HFFc6 (cell line): Measurements from ENCODE around the gene CAPZA1. TPM values are rescaled to one million over a fixed set of nuclear protein-coding genes. Genes with fewer than 3 reads are reported as not detected.

Experiments
- DNase-seq: peaks from one replicate; pipeline ENCODE4 v3.0.0-alpha.2; 2018
- H3K27ac Mint-ChIP-seq: 2 replicates; pipeline ENCODE4 v1.8.0; 2020; ENCODE audit warnings: mild to moderate bottlenecking, mixed read lengths
- H3K27me3 Mint-ChIP-seq: 2 replicates; pipeline ENCODE4 v1.8.0; 2021; ENCODE audit warnings: mild to moderate bottlenecking, moderate library complexity, mixed read lengths; ENCODE audit not compliant: insufficient read depth
- H3K36me3 Mint-ChIP-seq: 2 replicates; pipeline ENCODE4 v1.8.0; 2021; ENCODE audit warnings: low read depth, mixed read lengths
- H3K4me1 Mint-ChIP-seq: 2 replicates; pipeline ENCODE4 v1.8.0; 2020; ENCODE audit warnings: low read depth, mixed read lengths
- H3K4me3 Mint-ChIP-seq: 2 replicates; pipeline ENCODE4 v1.8.0; 2020; ENCODE audit warnings: mild to moderate bottlenecking, moderate library complexity, mixed read lengths
- H3K9me3 Mint-ChIP-seq: 2 replicates; pipeline ENCODE4 v1.8.0; 2020; ENCODE audit warnings: mild to moderate bottlenecking, mixed read lengths
- CTCF ChIP-seq: fragments of 200-600 bp; sonication (generic); IDR thresholded peaks from 2 replicates; pipeline ENCODE4 v1.5.0; 2021; ENCODE audit warnings: antibody characterized with exemption, mild to moderate bottlenecking
- total RNA-seq, 6 experiments: library from RNA; stranded (reverse); fragmentation: NEBNext Ultra II Directional; extraction: Animal tissue kit (Norgen Biotek cat#: 25700); gene quantifications; 2 replicates in 1 of 6; 3 replicates in 5 of 6; pipeline ENCODE4 v1.2.3, GENCODE V29; 2021

The CAPZA1 gene
- total RNA-seq, 6 experiments from 2014 or later, result 230 to 293 (median 265) TPM

GRCh38 chr1:112706505-112707220 lies 87.0 kb downstream of the CAPZA1 start, which contains the start of gene RHOC:
Gene RHOC (minus strand): TSS chr1:112707127. CDS start chr1:112703799, 3,328 bp downstream.
- H3K4me1 Mint-ChIP-seq, result peaks cover 50% of the 10 kb centered on the region
- TF ChIP-seq CTCF, result no peak
- H3K4me3 Mint-ChIP-seq, result peak within 1 kb of the TSS; percentile 92
- peaks cover 7% of the 10 kb centered on the region for H3K27me3 Mint-ChIP-seq
- peak within 1 kb of the TSS; percentile 93 for H3K27ac Mint-ChIP-seq
- H3K36me3 Mint-ChIP-seq, result peaks cover 17% of the 10 kb centered on the region
- no peak for DNase-seq
- no peaks in the 10 kb centered on the region for H3K9me3 Mint-ChIP-seq

- TF ChIP-seq CTCF, result peak; percentile 90
- Mint-ChIP-seq H3K36me3 (peaks cover 9% of the 10 kb centered on the region), H3K27ac (peak overlapping the region; percentile 8), H3K4me3 (peak overlapping the region; percentile 92), H3K9me3 (no peaks in the 10 kb centered on the region), H3K4me1 (peaks cover 43% of the 10 kb centered on the region), H3K27me3 (peaks cover 6% of the 10 kb centered on the region)
- DNase-seq, result peak; percentile 77
These were observed 87.8 kb downstream of the CAPZA1 start for GRCh38 chr1:112707221-112708001.

GRCh38 chr1:112708002-112708448 lies 88.4 kb downstream of the CAPZA1 start:
- DNase-seq, result no peak
- Mint-ChIP-seq H3K4me3 (peak overlapping the region; percentile 92), H3K27me3 (peaks cover 6% of the 10 kb centered on the region), H3K9me3 (no peaks in the 10 kb centered on the region), H3K4me1 (peaks cover 37% of the 10 kb centered on the region), H3K27ac (0 out of 2 replicates have a peak overlapping the region, but pooled peaks have one; percentile 16), H3K36me3 (peaks cover 3% of the 10 kb centered on the region)
- TF ChIP-seq CTCF, result no peak

- Mint-ChIP-seq H3K27ac (no peak overlapping the region), H3K9me3 (no peaks in the 10 kb centered on the region), H3K4me1 (peaks cover 32% of the 10 kb centered on the region), H3K27me3 (peaks cover 6% of the 10 kb centered on the region), H3K4me3 (no peak overlapping the region), H3K36me3 (no peaks in the 10 kb centered on the region)
- TF ChIP-seq CTCF, result no peak
- DNase-seq, result no peak
These were observed 88.9 kb downstream of the CAPZA1 start for GRCh38 chr1:112708489-112708888.

GRCh38 chr1:112710159-112710558 lies 90.5 kb downstream of the CAPZA1 start:
- H3K27ac Mint-ChIP-seq, result no peak overlapping the region
- no peaks in the 10 kb centered on the region for H3K36me3 Mint-ChIP-seq
- no peak for DNase-seq
- H3K4me3 Mint-ChIP-seq, result no peak overlapping the region
- H3K27me3 Mint-ChIP-seq, result peaks cover 5% of the 10 kb centered on the region
- H3K9me3 Mint-ChIP-seq, result no peaks in the 10 kb centered on the region
- TF ChIP-seq CTCF, result no peak
- H3K4me1 Mint-ChIP-seq, result peaks cover 23% of the 10 kb centered on the region
